ENCODE data around the gene ART1.

The ART1 gene

DNA sequence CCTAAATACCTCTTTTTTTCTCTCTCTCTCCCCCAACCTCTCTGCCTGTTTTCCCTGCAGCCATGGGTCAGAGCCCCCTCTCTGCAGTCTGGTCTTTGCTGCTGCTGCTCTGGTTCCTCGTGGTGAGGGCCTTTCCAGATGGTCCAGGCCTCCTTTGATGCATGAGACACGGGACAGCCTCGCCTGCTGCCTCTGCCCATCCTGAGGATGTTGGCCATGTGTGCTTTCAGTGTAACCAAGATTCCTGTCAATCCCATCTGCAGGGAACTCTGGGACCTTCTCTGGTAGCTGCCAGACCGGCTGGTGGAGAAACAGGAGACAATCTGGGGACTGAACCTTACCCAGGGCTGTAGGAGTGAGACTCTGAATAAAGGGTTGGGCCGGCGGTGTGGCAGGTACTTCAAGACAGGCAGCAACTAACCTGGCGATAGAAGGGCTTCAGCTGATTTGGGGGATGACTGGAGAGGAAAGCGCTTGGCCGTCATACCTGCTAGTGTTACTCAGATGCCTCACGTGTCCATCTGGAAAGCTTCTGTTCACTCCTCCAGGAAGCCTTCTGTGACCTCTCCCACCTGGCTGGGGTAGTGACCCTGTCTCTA is 19.2 kb downstream of the ART1 start:
- DNase-seq (ENCODE audit: extremely low spot score, insufficient read length, low read depth) (no peak), FAIRE-seq (no peak)

GRCh38 chr11:3665336-3666022 is 20.6 kb downstream of the ART1 start:
- DNase-seq (ENCODE audit: extremely low spot score, insufficient read length, low read depth): no peak
- FAIRE-seq: no peak

DNA sequence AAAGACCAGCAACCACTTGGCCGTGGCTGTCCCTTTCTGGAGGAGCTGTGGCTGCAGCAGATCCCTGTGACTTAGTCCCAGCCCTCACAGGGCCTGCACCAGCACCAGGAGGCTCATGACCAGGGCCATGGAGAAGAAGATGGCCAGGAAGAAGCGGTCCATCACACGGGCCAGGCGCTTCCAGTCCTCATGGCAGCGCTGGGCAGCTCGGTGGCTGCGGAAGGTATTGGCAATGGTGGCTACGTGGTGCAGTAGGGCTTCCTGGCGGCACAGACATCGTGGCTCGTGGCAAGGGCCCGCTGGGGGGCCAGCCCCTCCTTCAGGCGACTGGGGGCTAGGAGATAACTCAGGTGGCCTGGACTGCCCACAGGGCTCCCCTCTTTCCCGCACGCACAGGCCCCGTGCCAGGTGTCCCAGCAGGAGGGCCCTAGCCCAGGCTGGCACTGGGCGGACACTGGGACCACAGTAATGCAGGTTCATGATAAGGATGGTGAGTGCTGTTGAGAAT is 21.1 kb downstream of the ART1 start:
- FAIRE-seq (no peak), DNase-seq (ENCODE audit: extremely low spot score, insufficient read length, low read depth) (no peak)

DNA sequence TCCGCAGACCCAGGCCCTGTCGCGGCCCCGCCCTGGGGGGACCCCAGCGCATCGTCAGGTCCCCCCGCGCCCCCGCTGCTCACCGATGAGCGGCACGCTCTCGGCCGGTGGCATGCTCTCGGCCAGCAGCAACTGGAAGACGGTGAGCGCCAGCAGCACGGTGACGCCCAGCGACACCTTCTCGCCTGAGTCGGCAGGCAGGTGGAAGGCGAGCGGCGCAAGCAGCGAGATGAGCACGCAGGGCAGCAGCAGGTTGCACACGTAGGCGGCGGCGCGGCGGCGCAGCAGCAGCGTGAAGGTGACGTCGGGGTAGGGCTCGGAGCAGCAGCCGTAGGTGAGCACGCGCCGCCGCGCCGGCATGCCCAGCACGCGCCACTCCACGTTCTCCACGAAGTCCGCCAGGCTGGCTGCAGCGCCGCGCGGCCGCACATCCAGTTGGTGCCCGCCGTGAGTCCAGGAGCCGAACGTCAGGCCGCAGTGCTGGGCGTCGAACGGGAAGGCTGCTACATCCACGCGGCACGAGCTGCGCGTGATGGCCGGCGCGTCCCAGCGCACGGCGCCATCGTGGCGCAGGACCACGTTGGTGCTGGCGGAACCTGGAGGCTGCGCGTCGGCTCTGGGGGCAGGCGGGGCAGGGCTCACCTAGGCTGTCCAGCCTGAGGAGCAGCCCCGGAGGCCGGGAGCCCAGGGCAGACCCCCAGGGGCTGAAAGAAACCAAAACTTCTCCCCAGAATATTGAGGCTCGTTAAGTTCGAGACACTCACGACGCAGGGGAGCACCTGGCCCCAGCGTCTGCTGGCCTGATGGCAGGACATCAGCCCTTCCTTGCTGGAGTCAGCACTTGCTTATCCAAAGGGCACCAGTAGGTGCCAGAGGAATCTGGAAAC is 22.5 kb downstream of the ART1 start:
- no peak for FAIRE-seq

GRCh38 chr11:3669128-3669527 is 24.2 kb downstream of the ART1 start:
- FAIRE-seq (no peak), DNase-seq (ENCODE audit: extremely low spot score, insufficient read length, low read depth) (no peak)

More for the DNA sequence above, 22.5 kb downstream of the ART1 start:
- DNase-seq (ENCODE audit: extremely low spot score, insufficient read length, low read depth): no peak

DNA sequence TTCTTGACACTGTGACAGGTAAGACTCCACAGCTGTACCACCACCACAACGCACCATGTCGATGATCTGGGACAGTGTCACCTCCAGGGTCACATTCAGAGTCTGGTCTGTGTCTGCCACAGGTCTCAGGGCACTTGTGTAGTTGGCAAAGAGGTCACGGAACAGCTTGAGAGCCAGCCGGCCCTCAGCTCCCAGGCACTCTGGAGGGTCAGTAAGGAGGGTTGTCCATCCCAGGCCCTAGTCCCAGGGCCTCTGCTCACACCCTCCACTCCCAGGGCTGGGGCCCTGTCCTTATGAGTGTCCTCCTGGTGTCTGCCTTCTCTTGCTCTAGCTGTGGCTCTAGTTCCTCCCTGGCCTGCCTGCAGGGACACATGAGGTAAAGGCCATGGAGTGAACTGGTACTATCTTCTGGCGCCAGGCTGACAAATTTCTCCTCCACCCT is 24.8 kb downstream of the ART1 start:
- FAIRE-seq: no peak
- DNase-seq (ENCODE audit: extremely low spot score, insufficient read length, low read depth): no peak

GRCh38 chr11:3671334-3672254 is 26.7 kb downstream of the ART1 start, which contains the start of gene CHRNA10:
TSS of gene CHRNA10 (minus strand) at chr11:3671384. CDS start at chr11:3671312, 72 bp downstream.
- DNase-seq (ENCODE audit: extremely low spot score, insufficient read length, low read depth) (no peak), FAIRE-seq (no peak)

- FAIRE-seq: no peak
- no peak for DNase-seq (ENCODE audit: extremely low spot score, insufficient read length, low read depth)
Measured at GRCh38 chr11:3674189-3674588, 29.3 kb downstream of the ART1 start.

GRCh38 chr11:3675971-3676370 is 31.0 kb downstream of the ART1 start:
- no peak for FAIRE-seq
- no peak for DNase-seq (ENCODE audit: extremely low spot score, insufficient read length, low read depth)

- FAIRE-seq (no peak), DNase-seq (ENCODE audit: extremely low spot score, insufficient read length, low read depth) (no peak)
Measured at GRCh38 chr11:3679077-3679476, 34.1 kb downstream of the ART1 start.

- DNase-seq (ENCODE audit: extremely low spot score, insufficient read length, low read depth) (no peak), FAIRE-seq (no peak)
Measured at GRCh38 chr11:3683039-3683438, 38.1 kb downstream of the ART1 start.

DNA sequence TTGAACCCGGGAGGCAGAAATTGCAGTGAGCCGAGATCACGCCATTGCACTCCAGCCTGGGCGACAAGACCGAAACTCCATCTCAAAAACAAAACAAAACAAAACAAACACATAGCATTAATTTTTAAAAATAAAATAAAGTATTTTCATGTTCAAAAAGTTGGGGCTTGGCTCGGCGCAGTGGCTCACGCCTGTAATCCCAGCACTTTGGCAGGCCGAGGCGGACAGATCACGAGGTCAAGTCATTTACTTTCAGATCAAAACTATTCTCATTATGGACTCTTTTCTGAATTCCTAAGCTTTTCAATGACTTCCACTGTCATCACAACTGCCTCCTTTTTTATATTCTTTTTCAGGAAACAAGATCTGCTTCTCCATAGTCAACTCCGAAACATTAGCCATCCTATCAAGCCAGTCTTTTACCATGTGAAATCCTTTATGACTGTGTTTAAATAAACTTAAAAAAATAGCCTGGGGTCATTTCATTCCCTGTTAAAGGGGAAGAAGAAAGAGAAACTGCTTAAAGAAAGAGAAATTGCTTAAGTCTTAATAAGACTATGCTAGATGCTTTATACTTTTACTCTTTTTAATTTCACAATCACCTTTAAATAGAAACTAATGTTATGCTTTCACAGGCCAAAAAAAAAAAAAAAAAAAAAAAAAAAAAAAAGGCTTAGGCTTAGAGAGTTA is 39.3 kb downstream of the ART1 start:
- no peak for FAIRE-seq
- no peak for DNase-seq (ENCODE audit: extremely low spot score, insufficient read length, low read depth)

DNA sequence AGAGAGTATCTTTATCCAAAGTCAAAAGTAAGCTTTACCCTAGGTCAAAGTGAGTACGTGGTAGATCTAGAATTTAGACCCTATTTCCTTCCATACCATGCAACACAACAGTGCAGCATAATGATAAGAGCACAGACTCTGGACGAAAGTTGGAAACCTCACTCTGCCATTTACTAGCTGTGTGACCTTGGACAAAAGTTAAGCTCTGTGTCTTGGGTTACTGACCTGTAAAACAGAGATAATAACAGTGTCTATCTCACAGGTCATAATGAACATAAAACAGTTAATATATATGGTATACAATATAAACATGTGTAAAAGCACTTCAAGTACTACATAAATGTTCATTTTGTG is 39.9 kb downstream of the ART1 start:
- FAIRE-seq (no peak), DNase-seq (ENCODE audit: extremely low spot score, insufficient read length, low read depth) (no peak)

- FAIRE-seq: no peak
Measured at GRCh38 chr11:3685923-3686322, 41.0 kb downstream of the ART1 start.

GRCh38 chr11:3686751-3687150 is 41.8 kb downstream of the ART1 start:
- no peak for FAIRE-seq
- DNase-seq (ENCODE audit: extremely low spot score, insufficient read length, low read depth): no peak

More at GRCh38 chr11:3685923-3686322, 41.0 kb downstream of the ART1 start:
- no peak for DNase-seq (ENCODE audit: extremely low spot score, insufficient read length, low read depth)

GRCh38 chr11:3700410-3700809 is 55.5 kb downstream of the ART1 start:
- FAIRE-seq: no peak
- no peak for DNase-seq (ENCODE audit: extremely low spot score, insufficient read length, low read depth)

DNA sequence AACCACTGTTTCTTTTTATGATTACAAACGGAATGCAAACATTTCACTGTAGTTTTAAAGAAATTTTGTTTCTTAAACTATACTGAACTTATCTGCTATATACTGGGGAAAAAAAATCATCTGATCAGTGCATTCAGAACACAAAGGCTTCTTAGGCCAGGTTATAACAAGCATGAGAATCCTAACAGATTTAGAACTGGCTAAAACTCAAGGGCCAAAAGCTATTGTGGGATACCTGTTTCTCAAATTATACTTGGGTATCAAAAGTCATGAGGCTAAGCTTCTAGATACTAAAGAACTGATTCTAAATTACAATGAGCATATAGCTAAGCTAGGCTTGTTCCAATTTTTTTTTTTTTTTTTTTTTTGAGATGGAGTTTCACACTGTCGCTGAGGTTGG is 56.0 kb downstream of the ART1 start:
- FAIRE-seq: no peak
- DNase-seq (ENCODE audit: extremely low spot score, insufficient read length, low read depth): no peak

- FAIRE-seq: no peak
Measured at GRCh38 chr11:3703383-3703782, 58.5 kb downstream of the ART1 start.

GRCh38 chr11:3707176-3707575 is 62.2 kb downstream of the ART1 start:
- DNase-seq (ENCODE audit: extremely low spot score, insufficient read length, low read depth) (no peak), FAIRE-seq (no peak)

More at GRCh38 chr11:3703383-3703782, 58.5 kb downstream of the ART1 start:
- no peak for DNase-seq (ENCODE audit: extremely low spot score, insufficient read length, low read depth)

Measured in GM18507 (cell line).